ENCODE data around the gene IZUMO4.

The IZUMO4 gene

DNA sequence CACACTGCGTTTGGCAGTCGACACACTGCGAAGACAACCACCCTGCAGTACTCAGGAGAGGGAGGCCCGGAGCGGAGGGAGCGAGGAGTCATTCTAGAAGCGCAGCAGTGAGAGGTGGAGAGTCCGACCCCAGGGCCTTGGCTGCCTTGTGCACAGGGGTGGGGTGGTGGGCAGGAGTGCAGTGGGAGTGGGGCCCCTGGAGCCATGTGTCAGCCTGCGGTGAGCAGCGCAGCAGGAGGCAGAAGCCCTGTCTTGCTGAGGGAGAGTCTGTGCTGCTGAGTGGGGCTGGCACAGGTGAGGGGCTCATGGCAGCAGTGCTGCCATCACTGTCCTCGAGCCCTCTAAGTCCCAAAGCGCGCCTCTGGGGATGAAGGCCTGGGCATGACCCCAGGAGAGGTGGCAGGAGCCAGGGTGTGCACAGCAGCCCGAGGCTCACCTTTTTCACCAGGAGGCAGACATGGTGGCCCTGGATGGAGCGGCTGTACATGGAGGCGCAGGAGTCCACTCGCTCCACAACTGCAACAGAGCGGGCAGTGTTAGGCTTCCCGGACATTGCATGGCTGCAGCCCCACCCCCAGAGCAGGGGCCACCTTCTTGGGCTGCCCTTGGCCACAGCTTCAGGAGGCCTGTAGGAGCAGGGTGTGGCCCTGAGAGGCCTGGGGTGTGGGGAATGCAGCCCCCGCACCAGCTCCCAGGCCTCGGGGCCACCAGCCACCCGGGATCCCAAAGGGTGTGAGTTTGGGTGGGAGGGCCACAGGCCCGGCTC lies 11.7 kb downstream of the IZUMO4 start:
- no peak overlapping the region for H3K27ac Mint-ChIP-seq
- H3K36me3 Mint-ChIP-seq = peaks cover 14% of the 10 kb centered on the region
- H3K4me3 Mint-ChIP-seq = no peak overlapping the region
- no peaks in the 10 kb centered on the region for H3K27me3 Mint-ChIP-seq
- peaks cover 6% of the 10 kb centered on the region for H3K4me1 Mint-ChIP-seq (ENCODE audit: low read depth)
- H3K9me3 Mint-ChIP-seq (ENCODE audit: low read depth) = no peaks in the 10 kb centered on the region

DNA sequence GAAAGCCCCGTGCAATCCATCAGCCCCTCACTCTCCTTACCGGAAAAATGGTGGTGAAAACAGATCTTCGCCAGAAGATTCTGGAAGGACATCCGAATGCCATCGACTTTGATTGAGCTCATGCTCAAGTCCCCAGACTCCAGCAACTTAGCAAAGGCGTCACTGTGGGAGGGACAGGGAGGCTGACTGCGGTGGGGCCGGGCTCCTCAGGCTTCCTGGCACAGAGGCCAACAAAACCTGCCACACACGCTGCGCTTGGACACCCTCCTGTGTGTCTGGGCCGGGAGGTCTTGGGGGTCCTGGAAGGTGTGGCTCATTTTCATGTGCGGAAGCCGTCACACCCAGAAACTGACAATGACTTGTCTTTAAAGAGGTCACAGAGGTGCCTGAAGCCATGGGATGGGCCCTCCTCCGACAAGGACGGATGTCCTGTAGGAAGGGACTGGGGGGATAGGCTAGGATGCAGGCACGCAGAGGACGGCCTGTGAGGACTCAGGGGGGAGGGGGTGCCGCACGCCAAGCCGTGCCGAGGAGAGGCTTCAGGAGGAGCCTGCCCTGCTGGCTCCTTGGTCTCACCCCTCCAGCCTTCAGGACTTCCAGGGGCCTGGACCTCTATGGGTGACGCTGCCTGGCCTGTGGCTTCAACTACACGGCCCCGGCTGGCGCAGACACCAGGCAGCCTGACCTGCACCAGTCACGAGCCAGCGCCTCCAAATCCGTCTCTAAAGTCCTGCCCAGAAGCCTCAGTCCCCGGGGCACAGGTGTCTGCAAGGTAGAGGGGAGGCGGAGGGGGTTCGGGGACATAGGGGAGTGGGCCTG lies 12.5 kb downstream of the IZUMO4 start:
- Mint-ChIP-seq H3K4me3 (no peak overlapping the region), H3K9me3 (ENCODE audit: low read depth) (no peaks in the 10 kb centered on the region), H3K27me3 (no peaks in the 10 kb centered on the region), H3K4me1 (ENCODE audit: low read depth) (peaks cover 6% of the 10 kb centered on the region), H3K36me3 (peaks cover 13% of the 10 kb centered on the region), H3K27ac (no peak overlapping the region)

DNA sequence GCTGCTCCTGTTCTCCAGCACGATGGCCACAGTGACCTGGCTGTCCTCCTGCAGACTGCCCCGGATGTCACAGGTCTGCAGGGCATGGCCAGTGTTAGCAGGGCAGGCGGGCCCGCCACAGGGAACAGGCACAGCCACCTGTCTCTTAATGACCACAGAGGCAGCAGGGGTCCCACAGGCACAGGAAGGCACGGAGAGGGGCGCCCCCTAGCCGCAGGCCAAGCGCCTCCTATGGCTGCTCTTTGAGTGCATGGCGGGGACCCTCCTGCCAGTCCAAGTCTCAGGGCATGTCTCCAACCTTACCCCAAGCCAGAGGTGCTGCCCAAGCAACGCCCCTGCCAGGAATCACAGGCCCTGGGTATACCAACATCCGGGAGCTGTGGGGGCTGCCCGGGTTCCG lies 14.1 kb downstream of the IZUMO4 start:
- Mint-ChIP-seq H3K36me3 (peaks cover 6% of the 10 kb centered on the region), H3K27me3 (no peaks in the 10 kb centered on the region), H3K4me3 (no peak overlapping the region), H3K4me1 (ENCODE audit: low read depth) (peaks cover 6% of the 10 kb centered on the region), H3K9me3 (ENCODE audit: low read depth) (no peaks in the 10 kb centered on the region), H3K27ac (no peak overlapping the region)

DNA sequence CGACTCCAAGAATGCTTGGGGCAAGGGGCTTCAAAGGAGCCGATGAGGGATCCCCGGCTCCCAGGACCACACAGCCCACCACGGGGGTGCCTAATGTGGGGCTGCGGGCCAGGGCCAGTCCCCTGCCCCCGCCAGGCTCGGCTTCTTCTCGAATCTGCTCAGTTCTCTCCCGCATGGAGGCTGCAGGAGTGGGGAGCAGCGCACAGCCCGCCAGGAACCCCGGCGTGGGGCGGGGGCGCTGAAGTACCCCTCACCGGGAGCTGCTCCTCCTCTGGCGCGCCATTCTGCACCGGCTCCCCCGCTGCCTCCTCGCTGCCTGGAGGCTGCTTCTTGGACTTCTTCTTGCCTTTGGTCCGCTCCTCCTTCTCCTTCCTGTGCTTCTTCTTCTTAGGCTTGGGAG lies 14.7 kb downstream of the IZUMO4 start:
- Mint-ChIP-seq H3K4me1 (ENCODE audit: low read depth) (peaks cover 6% of the 10 kb centered on the region), H3K36me3 (peaks cover 3% of the 10 kb centered on the region), H3K4me3 (no peak overlapping the region), H3K9me3 (ENCODE audit: low read depth) (no peaks in the 10 kb centered on the region), H3K27ac (no peak overlapping the region), H3K27me3 (no peaks in the 10 kb centered on the region)

DNA sequence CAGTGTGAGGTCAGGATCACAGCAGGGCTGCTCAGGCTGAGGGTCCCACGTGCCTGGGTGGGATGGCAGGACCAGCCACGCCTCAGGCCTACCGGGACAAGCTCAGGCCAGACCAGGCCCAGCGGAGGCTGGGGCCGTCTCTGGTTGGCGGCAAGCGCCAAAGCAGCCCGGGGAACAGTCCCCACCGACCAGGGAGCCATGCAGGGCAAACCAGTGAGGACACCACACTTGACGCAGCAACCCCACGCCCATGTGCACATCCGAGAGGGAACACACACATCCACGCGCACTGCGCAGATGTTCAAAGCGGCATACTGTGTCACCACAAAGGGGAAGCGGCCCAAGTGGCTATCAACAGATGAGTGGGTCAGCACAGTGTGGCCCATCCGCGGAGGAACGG lies 15.2 kb downstream of the IZUMO4 start:
- no peak overlapping the region for H3K27ac Mint-ChIP-seq
- H3K27me3 Mint-ChIP-seq = no peaks in the 10 kb centered on the region
- no peaks in the 10 kb centered on the region for H3K9me3 Mint-ChIP-seq (ENCODE audit: low read depth)
- H3K36me3 Mint-ChIP-seq = no peaks in the 10 kb centered on the region
- peaks cover 6% of the 10 kb centered on the region for H3K4me1 Mint-ChIP-seq (ENCODE audit: low read depth)
- H3K4me3 Mint-ChIP-seq = no peak overlapping the region

DNA sequence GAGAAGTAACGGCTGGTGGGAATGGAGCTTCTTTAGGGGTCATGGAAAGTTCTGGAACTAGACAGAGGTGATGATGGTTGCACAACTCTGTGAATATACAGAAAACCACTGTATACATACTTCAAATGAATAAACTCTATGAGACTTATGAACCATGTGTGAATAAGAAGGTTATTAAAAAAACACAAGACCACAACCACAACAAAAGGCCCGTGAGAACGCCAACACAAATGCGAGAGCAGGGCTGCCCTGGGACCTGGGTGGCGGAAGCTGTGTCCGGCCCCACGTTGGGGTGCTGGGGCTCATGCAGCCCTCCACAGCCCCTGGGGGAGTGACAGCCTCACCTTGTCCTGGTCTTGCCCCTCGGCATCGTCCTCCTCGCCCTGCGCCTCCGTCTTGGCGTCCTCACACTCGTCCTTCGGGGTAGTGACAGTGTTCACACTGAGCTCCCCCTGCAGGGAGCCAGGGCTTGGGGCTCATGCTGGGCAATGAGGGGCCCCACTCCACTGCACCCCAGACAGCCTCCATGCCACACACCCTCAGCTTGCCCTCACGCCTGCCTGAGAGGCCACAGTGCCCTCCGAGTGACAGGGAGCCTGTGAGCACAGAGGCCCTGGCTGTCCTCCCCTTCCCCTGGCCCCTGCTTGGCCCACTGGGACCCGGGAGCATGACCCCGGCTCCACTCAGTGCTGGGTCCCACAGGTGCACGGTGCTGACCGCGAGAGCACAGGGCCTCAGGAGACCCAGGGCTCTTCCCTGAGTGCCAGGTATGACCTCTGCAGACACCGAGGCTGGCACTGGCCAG lies 16.0 kb downstream of the IZUMO4 start:
- H3K27me3 Mint-ChIP-seq = no peaks in the 10 kb centered on the region
- no peak overlapping the region for H3K27ac Mint-ChIP-seq
- peaks cover 6% of the 10 kb centered on the region for H3K4me1 Mint-ChIP-seq (ENCODE audit: low read depth)
- H3K9me3 Mint-ChIP-seq (ENCODE audit: low read depth) = no peaks in the 10 kb centered on the region
- H3K4me3 Mint-ChIP-seq = no peak overlapping the region
- H3K36me3 Mint-ChIP-seq = no peaks in the 10 kb centered on the region

DNA sequence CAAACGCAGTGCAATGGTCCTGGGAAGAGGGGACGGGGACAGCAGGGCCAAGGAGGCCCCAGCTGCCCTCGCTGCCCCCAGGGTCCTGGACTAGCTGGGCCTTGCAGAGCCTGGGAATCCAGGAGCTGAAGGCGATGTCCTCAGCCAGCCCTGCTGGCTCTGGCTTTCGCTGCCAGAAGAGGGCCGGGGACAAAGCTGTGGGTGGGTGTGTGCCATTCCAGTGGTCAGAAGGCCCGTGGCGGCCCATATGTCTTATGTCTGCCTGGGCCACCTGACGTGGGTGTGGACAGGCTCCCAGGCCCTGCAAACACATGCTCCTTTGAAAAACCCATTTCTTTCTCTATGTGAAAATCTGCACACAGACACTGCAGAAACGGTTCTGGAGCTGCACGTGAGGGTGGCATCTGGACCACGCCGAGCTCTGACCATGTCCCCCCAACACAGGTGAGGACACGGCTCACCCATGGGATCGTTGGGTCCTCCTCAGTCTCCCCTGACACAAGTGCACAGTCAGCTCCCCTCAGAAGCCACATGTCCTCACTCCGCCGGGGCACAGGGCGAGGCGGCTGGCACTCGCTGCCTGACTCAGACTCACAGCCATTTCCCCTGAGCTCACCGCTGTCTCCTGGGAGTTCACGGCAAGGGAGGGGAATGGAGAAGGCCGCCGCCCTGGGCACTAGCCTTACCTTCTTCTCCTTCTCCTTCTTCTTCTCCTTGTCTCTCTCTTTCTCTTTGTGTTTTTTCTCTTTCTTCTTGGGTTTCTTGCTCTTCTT lies 16.9 kb downstream of the IZUMO4 start:
- Mint-ChIP-seq H3K27ac (peak overlapping the region; percentile 9), H3K9me3 (ENCODE audit: low read depth) (no peaks in the 10 kb centered on the region), H3K4me3 (no peak overlapping the region), H3K4me1 (ENCODE audit: low read depth) (peaks cover 6% of the 10 kb centered on the region), H3K27me3 (no peaks in the 10 kb centered on the region), H3K36me3 (no peaks in the 10 kb centered on the region)

DNA sequence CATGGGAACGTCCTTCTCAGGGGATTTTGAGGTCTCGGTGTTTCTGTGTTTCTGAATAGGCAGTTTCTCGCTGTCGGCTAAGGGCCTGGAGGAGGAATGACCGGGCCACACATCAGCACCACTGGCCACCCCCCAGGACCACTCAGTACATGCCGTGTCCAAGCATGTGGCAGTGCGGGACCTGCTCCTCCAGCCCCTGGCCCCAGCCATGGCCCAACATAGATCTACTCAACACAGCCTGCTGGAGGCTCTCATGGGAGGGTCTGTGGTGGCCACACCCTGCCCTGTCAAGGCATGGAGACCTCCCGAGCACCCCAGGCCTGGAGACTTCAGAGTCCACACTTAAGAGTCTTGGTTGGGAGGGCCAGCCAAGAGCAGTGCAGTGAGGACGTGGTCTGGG lies 17.5 kb downstream of the IZUMO4 start:
- peak overlapping the region; percentile 9 for H3K27ac Mint-ChIP-seq
- peaks cover 6% of the 10 kb centered on the region for H3K4me1 Mint-ChIP-seq (ENCODE audit: low read depth)
- H3K4me3 Mint-ChIP-seq = no peak overlapping the region
- H3K9me3 Mint-ChIP-seq (ENCODE audit: low read depth) = no peaks in the 10 kb centered on the region
- H3K27me3 Mint-ChIP-seq = no peaks in the 10 kb centered on the region
- H3K36me3 Mint-ChIP-seq = no peaks in the 10 kb centered on the region

DNA sequence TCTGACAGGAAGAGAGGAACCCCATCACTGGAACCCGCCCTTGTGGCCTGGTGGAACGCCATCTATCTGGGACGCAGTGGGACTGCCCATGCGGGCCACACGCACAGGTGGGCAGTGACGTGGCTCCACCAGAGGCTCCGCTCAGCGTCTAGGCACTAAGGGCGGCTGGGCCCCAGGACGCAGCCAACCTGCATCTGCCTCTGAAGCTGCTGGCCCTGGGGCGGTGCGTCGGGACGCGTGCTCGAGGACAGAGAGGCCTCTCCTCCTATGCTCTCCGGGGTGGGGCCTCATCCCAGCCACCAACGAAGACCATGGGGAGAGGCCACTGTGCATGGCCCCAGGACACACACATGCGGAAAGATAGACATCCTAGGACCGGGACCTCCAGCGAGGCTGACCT lies 18.1 kb downstream of the IZUMO4 start:
- Mint-ChIP-seq H3K27ac (no peak overlapping the region), H3K4me3 (no peak overlapping the region), H3K36me3 (no peaks in the 10 kb centered on the region), H3K9me3 (ENCODE audit: low read depth) (no peaks in the 10 kb centered on the region), H3K27me3 (no peaks in the 10 kb centered on the region), H3K4me1 (ENCODE audit: low read depth) (peaks cover 6% of the 10 kb centered on the region)

DNA sequence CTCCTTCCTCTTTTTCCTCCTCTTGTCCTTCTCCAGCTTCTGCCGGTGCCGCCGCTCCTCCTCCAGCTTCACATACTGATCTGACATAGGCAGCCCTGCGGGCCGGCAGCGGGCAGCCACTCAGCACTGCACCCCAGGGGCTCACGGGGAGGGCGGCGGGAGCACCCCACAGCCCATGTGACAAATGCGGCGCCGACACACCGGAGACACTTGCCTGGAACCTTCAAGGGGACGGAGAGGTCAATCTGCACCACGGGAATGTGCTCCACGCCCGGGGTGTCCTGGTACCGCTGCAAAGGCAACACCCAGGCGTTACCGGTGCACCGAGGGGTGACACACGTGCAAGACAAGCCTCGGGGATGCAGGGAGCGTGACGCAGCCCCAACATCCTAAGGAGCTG lies 18.6 kb downstream of the IZUMO4 start:
- H3K4me3 Mint-ChIP-seq = no peak overlapping the region
- no peaks in the 10 kb centered on the region for H3K9me3 Mint-ChIP-seq (ENCODE audit: low read depth)
- no peaks in the 10 kb centered on the region for H3K36me3 Mint-ChIP-seq
- no peaks in the 10 kb centered on the region for H3K27me3 Mint-ChIP-seq
- H3K27ac Mint-ChIP-seq = no peak overlapping the region
- peaks cover 6% of the 10 kb centered on the region for H3K4me1 Mint-ChIP-seq (ENCODE audit: low read depth)

DNA sequence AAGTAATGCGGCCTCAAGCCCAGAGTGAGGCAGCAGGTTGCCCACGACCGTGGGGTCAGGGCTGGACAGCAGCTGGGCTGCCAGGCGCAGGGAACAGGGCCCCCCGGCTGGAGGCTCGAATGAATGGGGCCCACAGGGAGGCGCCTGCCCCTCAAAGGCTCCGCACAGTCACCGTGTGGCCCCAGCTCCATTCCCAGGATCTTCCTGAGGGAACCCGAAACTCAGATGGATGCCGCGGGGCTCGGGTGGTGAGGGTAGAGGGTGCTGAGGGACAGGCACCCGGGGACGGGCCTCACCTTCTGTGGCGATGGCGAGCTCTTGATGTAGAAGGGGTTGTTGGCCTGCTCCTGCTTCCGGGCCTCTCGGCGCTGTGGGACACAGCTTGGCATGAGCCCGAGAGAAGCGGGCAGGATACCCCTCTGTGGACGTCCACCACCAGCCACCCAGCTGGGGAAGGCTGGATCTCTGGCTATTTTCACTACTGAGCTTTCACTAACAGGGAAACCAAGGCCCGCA lies 19.3 kb downstream of the IZUMO4 start:
- Mint-ChIP-seq H3K27me3 (no peaks in the 10 kb centered on the region), H3K4me1 (ENCODE audit: low read depth) (peaks cover 6% of the 10 kb centered on the region), H3K9me3 (ENCODE audit: low read depth) (no peaks in the 10 kb centered on the region), H3K27ac (no peak overlapping the region), H3K4me3 (no peak overlapping the region), H3K36me3 (no peaks in the 10 kb centered on the region)

DNA sequence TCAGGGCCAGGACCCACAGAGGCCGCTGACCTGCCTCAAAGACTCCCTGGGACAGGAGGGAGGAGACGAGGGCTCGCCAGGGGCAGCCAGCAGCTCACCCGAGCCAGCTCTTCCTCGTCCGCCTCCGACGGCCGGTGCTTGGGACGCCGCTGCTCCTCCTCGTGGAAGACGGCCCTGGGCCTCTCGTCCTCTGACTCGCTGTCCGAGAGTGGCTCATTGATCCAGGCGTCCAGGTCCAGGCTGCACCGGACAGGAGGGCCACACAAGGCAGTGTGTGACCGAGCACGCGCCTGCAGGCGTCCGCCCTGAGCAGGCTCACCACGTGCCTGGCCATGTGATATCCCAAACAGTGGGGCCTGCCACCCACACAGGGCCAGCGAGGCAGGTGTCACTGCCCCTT lies 19.8 kb downstream of the IZUMO4 start:
- H3K27ac Mint-ChIP-seq = no peak overlapping the region
- no peaks in the 10 kb centered on the region for H3K27me3 Mint-ChIP-seq
- peaks cover 6% of the 10 kb centered on the region for H3K4me1 Mint-ChIP-seq (ENCODE audit: low read depth)
- H3K4me3 Mint-ChIP-seq = no peak overlapping the region
- H3K9me3 Mint-ChIP-seq (ENCODE audit: low read depth) = no peaks in the 10 kb centered on the region
- H3K36me3 Mint-ChIP-seq = no peaks in the 10 kb centered on the region

DNA sequence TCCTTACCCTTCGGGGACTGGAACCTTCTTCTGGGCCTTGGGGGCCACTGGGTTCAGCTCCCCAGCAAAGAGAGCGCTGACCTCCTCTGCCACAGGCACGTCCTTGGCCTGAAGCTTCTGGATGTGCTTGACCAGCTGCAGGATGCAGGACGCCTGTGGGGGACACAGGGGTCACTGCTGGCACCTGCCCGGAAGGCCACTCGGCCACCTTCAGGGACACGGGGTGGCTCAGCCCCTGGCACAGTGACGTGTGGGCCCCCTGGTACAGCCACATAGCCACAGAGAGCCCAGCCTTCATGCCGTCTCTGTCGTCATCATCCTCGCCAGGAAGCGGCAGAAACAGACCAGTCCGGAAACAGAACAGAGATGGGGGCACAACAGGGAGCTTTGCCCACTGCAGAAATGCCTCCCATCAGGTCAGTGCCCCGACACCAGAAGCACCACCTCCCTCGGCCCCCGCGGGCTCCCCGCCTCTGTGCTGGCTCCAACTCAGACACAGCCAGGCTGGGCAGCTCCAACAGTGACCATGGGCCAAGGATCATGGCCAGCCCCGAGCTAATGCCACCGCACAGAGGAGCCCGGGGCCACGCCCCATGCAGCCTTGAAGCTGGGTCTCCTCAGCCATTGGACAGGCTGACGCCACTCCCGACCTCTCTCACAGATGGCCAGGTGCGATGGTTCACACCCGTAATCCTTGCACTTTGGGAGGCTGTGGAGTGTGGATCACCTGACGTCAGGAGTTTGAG lies 20.7 kb downstream of the IZUMO4 start:
- no peak overlapping the region for H3K27ac Mint-ChIP-seq
- H3K36me3 Mint-ChIP-seq = no peaks in the 10 kb centered on the region
- H3K27me3 Mint-ChIP-seq = no peaks in the 10 kb centered on the region
- no peaks in the 10 kb centered on the region for H3K9me3 Mint-ChIP-seq (ENCODE audit: low read depth)
- no peak overlapping the region for H3K4me3 Mint-ChIP-seq
- H3K4me1 Mint-ChIP-seq (ENCODE audit: low read depth) = peaks cover 4% of the 10 kb centered on the region

DNA sequence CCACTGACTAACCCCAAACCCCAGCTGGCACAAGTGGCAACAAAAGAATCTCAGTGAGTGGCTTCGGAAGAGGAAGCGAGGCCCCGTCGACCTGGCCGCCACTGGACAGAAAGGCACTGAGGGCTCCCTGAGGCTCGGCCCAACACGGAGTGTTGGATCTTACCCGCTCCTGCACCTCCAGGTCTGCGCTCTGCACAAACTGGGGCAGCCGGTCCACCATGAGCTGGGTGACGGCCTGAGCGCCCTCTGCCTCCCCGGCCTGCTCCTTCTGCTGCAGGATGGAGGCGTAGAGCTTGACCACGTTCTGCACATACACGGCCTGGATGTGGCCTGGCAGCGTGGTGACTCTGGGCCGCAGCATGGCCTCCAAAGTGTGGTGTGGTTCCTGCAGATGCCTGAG lies 21.7 kb downstream of the IZUMO4 start:
- no peak overlapping the region for H3K4me3 Mint-ChIP-seq
- H3K27me3 Mint-ChIP-seq = no peaks in the 10 kb centered on the region
- no peaks in the 10 kb centered on the region for H3K36me3 Mint-ChIP-seq
- H3K27ac Mint-ChIP-seq = no peak overlapping the region
- no peaks in the 10 kb centered on the region for H3K9me3 Mint-ChIP-seq (ENCODE audit: low read depth)
- no peaks in the 10 kb centered on the region for H3K4me1 Mint-ChIP-seq (ENCODE audit: low read depth)
